B cell (primary cell): ENCODE results near the gene AMBRA1.

Experiments used
- EZH2 ChIP-seq: IDR thresholded peaks from 2 replicates; pipeline ENCODE4 v1.6.1; 2012; ENCODE audit warnings: borderline replicate concordance, low read depth, mild to moderate bottlenecking, moderate library complexity, low read length; ENCODE audit not compliant: insufficient read depth, poor library complexity, severe bottlenecking
- TF ChIP-seq, protein P1 (sequence below): fragments of 200-600 bp; IDR thresholded peaks from one replicate; pipeline ENCODE4 v1.8.0; 2022; ENCODE audit warnings: antibody characterized with exemption, mild to moderate bottlenecking

DNA sequence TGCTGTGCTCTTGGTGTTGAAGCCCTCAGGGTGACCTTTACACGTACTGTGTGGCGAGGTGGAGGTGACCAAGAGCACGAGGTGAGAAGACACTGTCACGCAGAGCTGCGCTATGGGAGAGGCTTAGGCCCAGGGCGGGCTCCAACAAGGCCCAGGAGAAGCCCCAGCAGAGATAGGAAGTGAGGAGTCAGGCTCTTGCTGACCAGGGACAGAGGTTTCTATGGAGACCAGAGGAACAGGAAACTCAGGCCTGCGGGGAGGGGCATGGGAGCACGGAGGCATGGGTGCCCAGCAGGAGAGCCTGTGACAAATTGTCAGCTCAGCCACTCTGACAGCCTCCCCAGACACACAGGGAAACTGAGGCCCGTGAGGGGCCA is 230.8 kb downstream of the AMBRA1 start:
- no peak for TF ChIP-seq EZH2
- TF ChIP-seq, protein P1, sequence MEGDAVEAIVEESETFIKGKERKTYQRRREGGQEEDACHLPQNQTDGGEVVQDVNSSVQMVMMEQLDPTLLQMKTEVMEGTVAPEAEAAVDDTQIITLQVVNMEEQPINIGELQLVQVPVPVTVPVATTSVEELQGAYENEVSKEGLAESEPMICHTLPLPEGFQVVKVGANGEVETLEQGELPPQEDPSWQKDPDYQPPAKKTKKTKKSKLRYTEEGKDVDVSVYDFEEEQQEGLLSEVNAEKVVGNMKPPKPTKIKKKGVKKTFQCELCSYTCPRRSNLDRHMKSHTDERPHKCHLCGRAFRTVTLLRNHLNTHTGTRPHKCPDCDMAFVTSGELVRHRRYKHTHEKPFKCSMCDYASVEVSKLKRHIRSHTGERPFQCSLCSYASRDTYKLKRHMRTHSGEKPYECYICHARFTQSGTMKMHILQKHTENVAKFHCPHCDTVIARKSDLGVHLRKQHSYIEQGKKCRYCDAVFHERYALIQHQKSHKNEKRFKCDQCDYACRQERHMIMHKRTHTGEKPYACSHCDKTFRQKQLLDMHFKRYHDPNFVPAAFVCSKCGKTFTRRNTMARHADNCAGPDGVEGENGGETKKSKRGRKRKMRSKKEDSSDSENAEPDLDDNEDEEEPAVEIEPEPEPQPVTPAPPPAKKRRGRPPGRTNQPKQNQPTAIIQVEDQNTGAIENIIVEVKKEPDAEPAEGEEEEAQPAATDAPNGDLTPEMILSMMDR: no peak
